SK-N-SH (cell line): ENCODE results near the gene NBEA. TPM values are rescaled to one million over a fixed set of nuclear protein-coding genes. Genes with fewer than 3 reads are reported as not detected.

Experiments
- CTCF ChIA-PET: fragments of 300-600, 350-600 bp; formaldehyde crosslinking; extraction: SDS; loops from one replicate; lab custom pipeline; 2021; lab: Yijun Ruan, JAX
- POLR2A ChIA-PET: fragments of 350-600 bp; sonication (Branson Sonifier 250); formaldehyde crosslinking; extraction: SDS; loops from one replicate; lab custom pipeline; 2020; ENCODE audit warnings: antibody characterized with exemption, inconsistent platforms; lab: Yijun Ruan, JAX
- DNase-seq: peaks from one replicate; pipeline ENCODE4 v3.0.0; 2012
- H2AFZ ChIP-seq: fragments of 200-600 bp; sonication (generic); 2 replicates; pipeline ENCODE4 v1.8.1; 2016; ENCODE audit warnings: antibody characterized with exemption, mild to moderate bottlenecking, low read depth
- H3F3A ChIP-seq: fragments of 200-600 bp; sonication (generic); replicated peaks from 2 replicates; pipeline ENCODE3; 2016; ENCODE audit warnings: antibody characterized with exemption, mild to moderate bottlenecking; ENCODE audit not compliant: insufficient read depth
- H3K27ac ChIP-seq, 2 experiments: fragments of 200-500 bp in 1 of 2; fragments of 200-600 bp in 1 of 2; sonication (Bioruptor generic) in 1 of 2; sonication (generic), shearing (Covaris generic) in 1 of 2; 2 replicates each; pipeline versions ENCODE4 v1.5.1 to v1.6.1; 2014 to 2016; ENCODE audit warnings: low read depth in 2 of 2, inconsistent platforms in 1 of 2, low read length in 1 of 2, mild to moderate bottlenecking in 1 of 2, mixed read lengths in 1 of 2
- H3K27me3 ChIP-seq: fragments of 200-600 bp; sonication (generic), shearing (Covaris generic); 2 replicates; pipeline ENCODE4 v1.6.1; 2016; ENCODE audit warnings: mixed run types; ENCODE audit not compliant: insufficient read depth
- H3K36me3 ChIP-seq, 2 experiments: fragments of 200-500 bp in 1 of 2; fragments of 200-600 bp in 1 of 2; sonication (Bioruptor generic) in 1 of 2; sonication (generic) in 1 of 2; replicated peaks in 1 of 2; 2 replicates each; pipeline versions ENCODE3 to v1.5.1; 2014 to 2016; ENCODE audit warnings: low read length in 1 of 2, mild to moderate bottlenecking in 1 of 2; ENCODE audit not compliant: insufficient read depth in 2 of 2, control insufficient read depth in 1 of 2
- H3K4me1 ChIP-seq, 2 experiments: fragments of 200-500 bp in 1 of 2; fragments of 200-600 bp in 1 of 2; sonication (Bioruptor generic) in 1 of 2; sonication (generic), shearing (Covaris generic) in 1 of 2; 2 replicates each; pipeline versions ENCODE4 v1.5.1 to v1.6.1; 2014 to 2016; ENCODE audit warnings: low read depth in 1 of 2, low read length in 1 of 2, mixed run types in 1 of 2; ENCODE audit not compliant: insufficient read depth in 2 of 2, control insufficient read depth in 1 of 2
- H3K4me2 ChIP-seq: fragments of 200-600 bp; sonication (generic), shearing (Covaris generic); 2 replicates; pipeline ENCODE4 v1.6.1; 2017; ENCODE audit warnings: mixed run types
- H3K4me3 ChIP-seq, 2 experiments: fragments of 200-500 bp in 1 of 2; fragments of 200-600 bp in 1 of 2; sonication (Bioruptor generic) in 1 of 2; sonication (generic), shearing (Covaris generic) in 1 of 2; 2 replicates each; pipeline versions ENCODE4 v1.5.1 to v1.8.1; 2014 to 2016; ENCODE audit warnings: low read depth in 2 of 2, inconsistent platforms in 1 of 2, low read length in 1 of 2, mild to moderate bottlenecking in 1 of 2, mixed read lengths in 1 of 2, moderate library complexity in 1 of 2
- H3K79me2 ChIP-seq: fragments of 200-600 bp; sonication (generic); 2 replicates; pipeline ENCODE4 v1.8.1; 2017; ENCODE audit warnings: mild to moderate bottlenecking; ENCODE audit not compliant: insufficient read depth
- H3K9ac ChIP-seq: fragments of 200-600 bp; sonication (generic); 2 replicates; pipeline ENCODE4 v1.6.1; 2017; ENCODE audit warnings: mixed run types
- H3K9me2 ChIP-seq: fragments of 200-600 bp; sonication (generic); 2 replicates; pipeline ENCODE4 v1.6.1; 2017; ENCODE audit warnings: mixed run types
- H3K9me3 ChIP-seq: fragments of 200-600 bp; sonication (generic); 2 replicates; pipeline ENCODE4 v1.6.1; 2017; ENCODE audit warnings: mixed run types, mild to moderate bottlenecking, moderate library complexity
- H4K20me1 ChIP-seq: fragments of 200-600 bp; sonication (generic); 2 replicates; pipeline ENCODE4 v1.6.1; 2017; ENCODE audit warnings: mild to moderate bottlenecking, mixed run types; ENCODE audit not compliant: insufficient read depth
- CHD2 ChIP-seq: fragments of 150-350 bp; IDR thresholded peaks from 2 replicates; pipeline ENCODE4 v1.6.1; 2018; ENCODE audit warnings: low read length; ENCODE audit not compliant: partially characterized antibody
- ELF1 ChIP-seq: IDR thresholded peaks from 2 replicates; pipeline ENCODE4 v1.4.0; 2012
- EP300 ChIP-seq, 2 experiments: IDR thresholded peaks; 2 replicates each; pipeline versions ENCODE4 v1.4.0 to v1.6.1; 2012; ENCODE audit warnings: borderline replicate concordance in 1 of 2, low read depth in 1 of 2, low read length in 1 of 2
- EZH2phosphoT487 ChIP-seq: fragments of 200-600 bp; sonication (generic); IDR thresholded peaks from 2 replicates; pipeline ENCODE4 v1.6.1; 2017; ENCODE audit warnings: low read depth, mixed run types, mild to moderate bottlenecking, antibody characterized with exemption, moderate library complexity, borderline replicate concordance
- FOSL2 ChIP-seq: IDR thresholded peaks from 2 replicates; pipeline ENCODE4 v1.4.0; 2012; ENCODE audit warnings: low read depth, mild to moderate bottlenecking, moderate library complexity, borderline replicate concordance
- MXI1 ChIP-seq: IDR thresholded peaks from 2 replicates; pipeline ENCODE4 v1.6.1; 2012; ENCODE audit warnings: mild to moderate bottlenecking, low read depth, low read length, improper control_type of control experiment
- NFIC ChIP-seq: IDR thresholded peaks from 2 replicates; pipeline ENCODE4 v1.4.0; 2012; ENCODE audit warnings: borderline replicate concordance
- NRF1 ChIP-seq: IDR thresholded peaks from 2 replicates; pipeline ENCODE4 v1.6.1; 2012; ENCODE audit warnings: low read depth, mild to moderate bottlenecking, low read length
- POLR2AphosphoS5 ChIP-seq: IDR thresholded peaks from 2 replicates; pipeline ENCODE4 v1.6.1; 2012; ENCODE audit warnings: low read depth, low read length
- RXRA ChIP-seq: IDR thresholded peaks from 2 replicates; pipeline ENCODE4 v1.4.0; 2012; ENCODE audit warnings: low read depth, mild to moderate bottlenecking, borderline replicate concordance
- SIN3A ChIP-seq: IDR thresholded peaks from 2 replicates; pipeline ENCODE4 v1.6.1; 2012; ENCODE audit warnings: low read depth, mild to moderate bottlenecking, low read length, moderate library complexity, borderline replicate concordance
- TEAD4 ChIP-seq: IDR thresholded peaks from 2 replicates; pipeline ENCODE4 v1.4.0; 2012; ENCODE audit warnings: mild to moderate bottlenecking, borderline replicate concordance; ENCODE audit not compliant: insufficient read depth
- YY1 ChIP-seq: IDR thresholded peaks from 2 replicates; pipeline ENCODE4 v1.4.0; 2012; ENCODE audit warnings: low read depth, mild to moderate bottlenecking
- WGBS: methylation state at CpG from one replicate; pipeline ENCODE4 v1.1.6; 2017; ENCODE audit warnings: low lambda C conversion rate; 5-methylcytosine and 5-hydroxymethylcytosine counted together
- polyA plus RNA-seq, 3 experiments: library from polyadenylated mRNA; depleted of rRNA; stranded (reverse); fragments of >200 nt; gene quantifications; 2 replicates each; pipeline ENCODE4 v1.2.3, GENCODE V29; 2012
- TF ChIP-seq, protein P1 (sequence below): IDR thresholded peaks from 2 replicates; pipeline ENCODE4 v1.4.0; 2012; ENCODE audit warnings: low read depth, borderline replicate concordance
- TF ChIP-seq, protein P2 (sequence below): fragments of 150-350 bp; IDR thresholded peaks from 2 replicates; pipeline ENCODE4 v1.6.1; 2016; ENCODE audit warnings: mild to moderate bottlenecking, low read depth, low read length
- TF ChIP-seq, protein P3 (sequence below): IDR thresholded peaks from 2 replicates; pipeline ENCODE4 v1.4.0; 2012; ENCODE audit warnings: low read depth
- TF ChIP-seq, protein P4 (sequence below): IDR thresholded peaks from 2 replicates; pipeline ENCODE4; 2012

Gene NBEA
- polyA plus RNA-seq, 1 of the 3 experiments (the other 2 are of a cell fraction): 12.3 TPM

DNA sequence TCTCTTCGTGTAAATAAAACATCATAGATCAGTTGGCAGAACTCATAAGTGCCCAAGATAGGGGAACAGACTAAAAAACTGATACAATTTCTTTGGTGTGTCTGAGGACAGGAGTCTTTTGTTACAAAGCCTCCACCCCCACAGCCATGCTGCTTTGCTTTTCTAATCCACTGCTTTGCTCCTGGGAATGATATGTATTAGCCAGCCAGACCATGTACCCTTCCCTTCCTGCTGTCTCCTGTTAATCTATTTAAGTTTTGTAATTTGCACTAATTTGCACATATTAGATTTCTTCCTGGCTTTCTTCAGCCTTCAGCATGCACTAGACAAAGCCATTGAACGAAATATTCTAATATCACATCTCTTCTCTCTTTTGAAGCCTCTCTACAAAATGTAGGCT lies 403.9 kb downstream of the NBEA start:
- POLR2A ChIA-PET: no interaction called here
- peak overlapping the region in 1 of 2 experiments; percentile 97; a peak in 2 of 4 replicates for H3K27ac ChIP-seq
- H3K9me3 ChIP-seq: no peaks in the 10 kb centered on the region
- no peaks in the 10 kb centered on the region for H3K36me3 ChIP-seq
- TF ChIP-seq MXI1: peak; percentile 48; the same call in 1 of the 2 replicates
- no peak for TF ChIP-seq SIN3A
- TF ChIP-seq POLR2AphosphoS5: no peak
- TF ChIP-seq, protein P1, sequence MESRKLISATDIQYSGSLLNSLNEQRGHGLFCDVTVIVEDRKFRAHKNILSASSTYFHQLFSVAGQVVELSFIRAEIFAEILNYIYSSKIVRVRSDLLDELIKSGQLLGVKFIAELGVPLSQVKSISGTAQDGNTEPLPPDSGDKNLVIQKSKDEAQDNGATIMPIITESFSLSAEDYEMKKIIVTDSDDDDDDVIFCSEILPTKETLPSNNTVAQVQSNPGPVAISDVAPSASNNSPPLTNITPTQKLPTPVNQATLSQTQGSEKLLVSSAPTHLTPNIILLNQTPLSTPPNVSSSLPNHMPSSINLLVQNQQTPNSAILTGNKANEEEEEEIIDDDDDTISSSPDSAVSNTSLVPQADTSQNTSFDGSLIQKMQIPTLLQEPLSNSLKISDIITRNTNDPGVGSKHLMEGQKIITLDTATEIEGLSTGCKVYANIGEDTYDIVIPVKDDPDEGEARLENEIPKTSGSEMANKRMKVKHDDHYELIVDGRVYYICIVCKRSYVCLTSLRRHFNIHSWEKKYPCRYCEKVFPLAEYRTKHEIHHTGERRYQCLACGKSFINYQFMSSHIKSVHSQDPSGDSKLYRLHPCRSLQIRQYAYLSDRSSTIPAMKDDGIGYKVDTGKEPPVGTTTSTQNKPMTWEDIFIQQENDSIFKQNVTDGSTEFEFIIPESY: no peak
- TF ChIP-seq, protein P2, sequence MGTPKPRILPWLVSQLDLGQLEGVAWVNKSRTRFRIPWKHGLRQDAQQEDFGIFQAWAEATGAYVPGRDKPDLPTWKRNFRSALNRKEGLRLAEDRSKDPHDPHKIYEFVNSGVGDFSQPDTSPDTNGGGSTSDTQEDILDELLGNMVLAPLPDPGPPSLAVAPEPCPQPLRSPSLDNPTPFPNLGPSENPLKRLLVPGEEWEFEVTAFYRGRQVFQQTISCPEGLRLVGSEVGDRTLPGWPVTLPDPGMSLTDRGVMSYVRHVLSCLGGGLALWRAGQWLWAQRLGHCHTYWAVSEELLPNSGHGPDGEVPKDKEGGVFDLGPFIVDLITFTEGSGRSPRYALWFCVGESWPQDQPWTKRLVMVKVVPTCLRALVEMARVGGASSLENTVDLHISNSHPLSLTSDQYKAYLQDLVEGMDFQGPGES: no peak
- peak in 1 of 2 experiments; percentile 83; a peak in 2 of 4 replicates for TF ChIP-seq EP300 (IDR thresholded peaks at IDR 0.05; ENCODE audit: borderline replicate concordance in 1 of 2, low read depth in 1 of 2, low read length in 1 of 2)
- TF ChIP-seq YY1: no peak
- no peak for TF ChIP-seq TEAD4
- no peak for TF ChIP-seq EZH2phosphoT487
- TF ChIP-seq NFIC: no peak
- peak; percentile 58 for TF ChIP-seq CHD2
- TF ChIP-seq NRF1: no peak
- H2AFZ ChIP-seq: no peak overlapping the region
- H3K9ac ChIP-seq: no peak overlapping the region
- H4K20me1 ChIP-seq: no peaks in the 10 kb centered on the region
- H3K4me2 ChIP-seq: no peak overlapping the region
- H3K4me3 ChIP-seq: no peak overlapping the region
- CTCF ChIA-PET: no interaction called here
- peaks cover 0 to 8% of the 10 kb centered on the region in 2 experiments; a peak in 2 of 4 replicates for H3K4me1 ChIP-seq
- H3K79me2 ChIP-seq: no peaks in the 10 kb centered on the region
- no peaks in the 10 kb centered on the region for H3K27me3 ChIP-seq
- 51% methylated on average over 2 of the region's 2 CpGs for WGBS
- DNase-seq: no peak
- peaks cover 7% of the 10 kb centered on the region for H3F3A ChIP-seq
- no peaks in the 10 kb centered on the region for H3K9me2 ChIP-seq

DNA sequence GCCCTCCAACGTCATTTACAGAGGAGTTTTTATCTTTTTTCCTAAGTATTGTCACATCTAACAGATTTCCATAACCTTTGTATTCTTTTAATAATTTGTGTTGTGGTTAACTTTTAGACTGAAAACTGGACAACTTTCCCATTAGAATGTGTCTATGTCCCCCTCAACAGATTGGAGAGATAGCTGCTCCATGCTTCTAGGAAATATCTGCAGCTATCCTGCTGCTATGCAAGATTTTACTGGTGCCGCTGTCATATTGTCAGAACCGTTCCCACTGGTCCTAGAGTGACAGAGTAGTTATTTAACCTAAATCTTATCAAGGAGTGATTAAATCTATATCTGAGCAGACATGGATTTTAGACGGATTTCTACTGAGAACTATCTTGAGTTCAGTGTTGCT lies 404.4 kb downstream of the NBEA start:
- ChIA-PET CTCF (no interaction called here), POLR2A (no interaction called here)
- H3K9ac ChIP-seq: no peak overlapping the region
- H4K20me1 ChIP-seq: no peaks in the 10 kb centered on the region
- H3F3A ChIP-seq: peaks cover 7% of the 10 kb centered on the region
- WGBS: 66% methylated on average over 4 of the region's 4 CpGs
- no peaks in the 10 kb centered on the region for H3K36me3 ChIP-seq
- no peaks in the 10 kb centered on the region for H3K27me3 ChIP-seq
- no peak overlapping the region for H2AFZ ChIP-seq
- no peaks in the 10 kb centered on the region for H3K79me2 ChIP-seq
- no peak overlapping the region for H3K4me2 ChIP-seq
- H3K4me3 ChIP-seq: no peak overlapping the region
- H3K9me2 ChIP-seq: no peaks in the 10 kb centered on the region
- H3K9me3 ChIP-seq: no peaks in the 10 kb centered on the region
- H3K4me1 ChIP-seq: peaks cover 0 to 8% of the 10 kb centered on the region in 2 experiments; a peak in 2 of 4 replicates
- no peak for TF ChIP-seq EZH2phosphoT487
- TF ChIP-seq, protein P3, sequence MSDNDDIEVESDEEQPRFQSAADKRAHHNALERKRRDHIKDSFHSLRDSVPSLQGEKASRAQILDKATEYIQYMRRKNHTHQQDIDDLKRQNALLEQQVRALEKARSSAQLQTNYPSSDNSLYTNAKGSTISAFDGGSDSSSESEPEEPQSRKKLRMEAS: no peak
- TF ChIP-seq FOSL2: no peak
- no peak for TF ChIP-seq ELF1
- TF ChIP-seq EP300 (IDR thresholded peaks at IDR 0.05; ENCODE audit: borderline replicate concordance in 1 of 2, low read depth in 1 of 2, low read length in 1 of 2): no peak
- TF ChIP-seq, protein P4, sequence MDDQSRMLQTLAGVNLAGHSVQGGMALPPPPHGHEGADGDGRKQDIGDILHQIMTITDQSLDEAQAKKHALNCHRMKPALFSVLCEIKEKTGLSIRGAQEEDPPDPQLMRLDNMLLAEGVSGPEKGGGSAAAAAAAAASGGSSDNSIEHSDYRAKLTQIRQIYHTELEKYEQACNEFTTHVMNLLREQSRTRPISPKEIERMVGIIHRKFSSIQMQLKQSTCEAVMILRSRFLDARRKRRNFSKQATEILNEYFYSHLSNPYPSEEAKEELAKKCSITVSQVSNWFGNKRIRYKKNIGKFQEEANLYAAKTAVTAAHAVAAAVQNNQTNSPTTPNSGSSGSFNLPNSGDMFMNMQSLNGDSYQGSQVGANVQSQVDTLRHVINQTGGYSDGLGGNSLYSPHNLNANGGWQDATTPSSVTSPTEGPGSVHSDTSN: no peak
- TF ChIP-seq RXRA: no peak
- TF ChIP-seq, all 33 proteins: peak for 0
- peak overlapping the region in 1 of 2 experiments; percentile 97; a peak in 2 of 4 replicates for H3K27ac ChIP-seq
- no peak for DNase-seq
